ENCODE measurements around the gene CCKAR.

The CCKAR gene

GRCh38 chr4:26464420-26465095 is 25.7 kb downstream of the CCKAR start:
- in situ Hi-C loops (cut with HindIII; ENCODE audit: low pct_ligation_motif_present, low pct_unique_long_range_greater_than_20kb, low sequenced_read_pairs): no loop called here
- no peak for DNase-seq

GRCh38 chr4:26463386-26463785 is 26.9 kb downstream of the CCKAR start:
- no peak for DNase-seq
- in situ Hi-C loops (cut with HindIII; ENCODE audit: low pct_ligation_motif_present, low pct_unique_long_range_greater_than_20kb, low sequenced_read_pairs): no loop called here

GRCh38 chr4:26462874-26463273 is 27.4 kb downstream of the CCKAR start:
- in situ Hi-C loops (cut with HindIII; ENCODE audit: low pct_ligation_motif_present, low pct_unique_long_range_greater_than_20kb, low sequenced_read_pairs): no loop called here
- DNase-seq: no peak

- no peak for DNase-seq
- in situ Hi-C loops (cut with HindIII; ENCODE audit: low pct_ligation_motif_present, low pct_unique_long_range_greater_than_20kb, low sequenced_read_pairs): no loop called here
These were observed 30.3 kb downstream of the CCKAR start for GRCh38 chr4:26459756-26460530.

- peak; percentile 60 for DNase-seq
- in situ Hi-C loops (cut with HindIII; ENCODE audit: low pct_ligation_motif_present, low pct_unique_long_range_greater_than_20kb, low sequenced_read_pairs): no loop called here
These were observed 31.1 kb downstream of the CCKAR start for GRCh38 chr4:26459054-26459755.

GRCh38 chr4:26458157-26458561 is 32.1 kb downstream of the CCKAR start:
- no peak for DNase-seq
- in situ Hi-C loops (cut with HindIII; ENCODE audit: low pct_ligation_motif_present, low pct_unique_long_range_greater_than_20kb, low sequenced_read_pairs): no loop called here

- in situ Hi-C loops (cut with HindIII; ENCODE audit: low pct_ligation_motif_present, low pct_unique_long_range_greater_than_20kb, low sequenced_read_pairs): no loop called here
- DNase-seq: no peak
These were observed 32.9 kb downstream of the CCKAR start for GRCh38 chr4:26457412-26457811.

- no peak for DNase-seq
- in situ Hi-C loops (cut with HindIII; ENCODE audit: low pct_ligation_motif_present, low pct_unique_long_range_greater_than_20kb, low sequenced_read_pairs): no loop called here
These were observed 34.7 kb downstream of the CCKAR start for GRCh38 chr4:26455571-26455970.

- in situ Hi-C loops (cut with HindIII; ENCODE audit: low pct_ligation_motif_present, low pct_unique_long_range_greater_than_20kb, low sequenced_read_pairs): no loop called here
- DNase-seq: no peak
These were observed 35.3 kb downstream of the CCKAR start for GRCh38 chr4:26454961-26455360.

GRCh38 chr4:26452565-26453531 is 37.4 kb downstream of the CCKAR start:
- in situ Hi-C loops (cut with HindIII; ENCODE audit: low pct_ligation_motif_present, low pct_unique_long_range_greater_than_20kb, low sequenced_read_pairs): no loop called here
- DNase-seq: no peak

GRCh38 chr4:26451597-26451996 is 38.7 kb downstream of the CCKAR start:
- in situ Hi-C loops (cut with HindIII; ENCODE audit: low pct_ligation_motif_present, low pct_unique_long_range_greater_than_20kb, low sequenced_read_pairs): no loop called here
- DNase-seq: no peak

GRCh38 chr4:26450418-26450817 is 39.9 kb downstream of the CCKAR start:
- DNase-seq: no peak
- in situ Hi-C loops (cut with HindIII; ENCODE audit: low pct_ligation_motif_present, low pct_unique_long_range_greater_than_20kb, low sequenced_read_pairs): no loop called here

- DNase-seq: no peak
- in situ Hi-C loops (cut with HindIII; ENCODE audit: low pct_ligation_motif_present, low pct_unique_long_range_greater_than_20kb, low sequenced_read_pairs): no loop called here
These were observed 42.9 kb downstream of the CCKAR start for GRCh38 chr4:26447378-26447777.

- DNase-seq: no peak
- in situ Hi-C loops (cut with HindIII; ENCODE audit: low pct_ligation_motif_present, low pct_unique_long_range_greater_than_20kb, low sequenced_read_pairs): no loop called here
These were observed 48.5 kb downstream of the CCKAR start for GRCh38 chr4:26441771-26442170.

- in situ Hi-C loops (cut with HindIII; ENCODE audit: low pct_ligation_motif_present, low pct_unique_long_range_greater_than_20kb, low sequenced_read_pairs): no loop called here
- no peak for DNase-seq
These were observed 49.2 kb downstream of the CCKAR start for GRCh38 chr4:26441102-26441501.

- in situ Hi-C loops (cut with HindIII; ENCODE audit: low pct_ligation_motif_present, low pct_unique_long_range_greater_than_20kb, low sequenced_read_pairs): no loop called here
- no peak for DNase-seq
These were observed 56.1 kb downstream of the CCKAR start for GRCh38 chr4:26434030-26434639.

- in situ Hi-C loops (cut with HindIII; ENCODE audit: low pct_ligation_motif_present, low pct_unique_long_range_greater_than_20kb, low sequenced_read_pairs): no loop called here
- DNase-seq: no peak
These were observed 56.7 kb downstream of the CCKAR start for GRCh38 chr4:26433556-26433955.

GRCh38 chr4:26432419-26432818 is 57.9 kb downstream of the CCKAR start:
- no peak for DNase-seq

More at GRCh38 chr4:26432419-26432818, 57.9 kb downstream of the CCKAR start:
- in situ Hi-C loops (cut with HindIII; ENCODE audit: low pct_ligation_motif_present, low pct_unique_long_range_greater_than_20kb, low sequenced_read_pairs): no loop called here
